ENCODE data around the gene MEIOSIN.

Gene MEIOSIN

GRCh38 chr19:45779231-45780145, 46.2 kb downstream of the MEIOSIN start:
- Histone ChIP-seq H3K27ac (no peak overlapping the region), H3K4me3 (ENCODE audit: low read depth, low read length) (no peak overlapping the region), H3K27me3 (replicated peaks) (no peaks in the 10 kb centered on the region), H3K36me3 (replicated peaks) (peaks cover 34% of the 10 kb centered on the region)
- TF ChIP-seq, protein P1, sequence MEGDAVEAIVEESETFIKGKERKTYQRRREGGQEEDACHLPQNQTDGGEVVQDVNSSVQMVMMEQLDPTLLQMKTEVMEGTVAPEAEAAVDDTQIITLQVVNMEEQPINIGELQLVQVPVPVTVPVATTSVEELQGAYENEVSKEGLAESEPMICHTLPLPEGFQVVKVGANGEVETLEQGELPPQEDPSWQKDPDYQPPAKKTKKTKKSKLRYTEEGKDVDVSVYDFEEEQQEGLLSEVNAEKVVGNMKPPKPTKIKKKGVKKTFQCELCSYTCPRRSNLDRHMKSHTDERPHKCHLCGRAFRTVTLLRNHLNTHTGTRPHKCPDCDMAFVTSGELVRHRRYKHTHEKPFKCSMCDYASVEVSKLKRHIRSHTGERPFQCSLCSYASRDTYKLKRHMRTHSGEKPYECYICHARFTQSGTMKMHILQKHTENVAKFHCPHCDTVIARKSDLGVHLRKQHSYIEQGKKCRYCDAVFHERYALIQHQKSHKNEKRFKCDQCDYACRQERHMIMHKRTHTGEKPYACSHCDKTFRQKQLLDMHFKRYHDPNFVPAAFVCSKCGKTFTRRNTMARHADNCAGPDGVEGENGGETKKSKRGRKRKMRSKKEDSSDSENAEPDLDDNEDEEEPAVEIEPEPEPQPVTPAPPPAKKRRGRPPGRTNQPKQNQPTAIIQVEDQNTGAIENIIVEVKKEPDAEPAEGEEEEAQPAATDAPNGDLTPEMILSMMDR (IDR thresholded peaks at IDR 0.05; ENCODE audit: low read depth, low read length, missing control alignments), result peak; percentile 64
- DNase-seq, result no peak
- in situ Hi-C loops (cut with HindIII; ENCODE audit: low pct_ligation_motif_present, low sequenced_read_pairs), result no loop called here

DNA sequence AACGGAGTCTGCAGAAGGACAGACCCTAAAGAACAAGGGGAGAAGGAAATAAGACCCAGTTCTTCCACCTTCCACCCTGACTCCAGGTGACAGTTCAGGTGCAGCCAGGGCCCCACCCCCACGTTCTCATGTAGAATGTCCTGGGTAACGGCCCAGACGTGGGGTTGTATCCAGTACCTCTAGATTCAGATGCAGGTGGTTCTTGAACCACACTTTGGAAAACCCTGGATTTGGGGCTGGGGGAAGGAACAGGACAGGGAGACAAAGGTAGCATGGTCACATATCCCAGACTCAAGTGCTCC, 46.9 kb downstream of the MEIOSIN start:
- in situ Hi-C loops (cut with HindIII; ENCODE audit: low pct_ligation_motif_present, low sequenced_read_pairs), result no loop called here
- Histone ChIP-seq H3K36me3 (replicated peaks) (peaks cover 37% of the 10 kb centered on the region), H3K27ac (no peak overlapping the region), H3K27me3 (replicated peaks) (no peaks in the 10 kb centered on the region), H3K4me3 (ENCODE audit: low read depth, low read length) (no peak overlapping the region)
- DNase-seq, result no peak
- TF ChIP-seq, protein P1 (IDR thresholded peaks at IDR 0.05; ENCODE audit: low read depth, low read length, missing control alignments), result no peak

DNA sequence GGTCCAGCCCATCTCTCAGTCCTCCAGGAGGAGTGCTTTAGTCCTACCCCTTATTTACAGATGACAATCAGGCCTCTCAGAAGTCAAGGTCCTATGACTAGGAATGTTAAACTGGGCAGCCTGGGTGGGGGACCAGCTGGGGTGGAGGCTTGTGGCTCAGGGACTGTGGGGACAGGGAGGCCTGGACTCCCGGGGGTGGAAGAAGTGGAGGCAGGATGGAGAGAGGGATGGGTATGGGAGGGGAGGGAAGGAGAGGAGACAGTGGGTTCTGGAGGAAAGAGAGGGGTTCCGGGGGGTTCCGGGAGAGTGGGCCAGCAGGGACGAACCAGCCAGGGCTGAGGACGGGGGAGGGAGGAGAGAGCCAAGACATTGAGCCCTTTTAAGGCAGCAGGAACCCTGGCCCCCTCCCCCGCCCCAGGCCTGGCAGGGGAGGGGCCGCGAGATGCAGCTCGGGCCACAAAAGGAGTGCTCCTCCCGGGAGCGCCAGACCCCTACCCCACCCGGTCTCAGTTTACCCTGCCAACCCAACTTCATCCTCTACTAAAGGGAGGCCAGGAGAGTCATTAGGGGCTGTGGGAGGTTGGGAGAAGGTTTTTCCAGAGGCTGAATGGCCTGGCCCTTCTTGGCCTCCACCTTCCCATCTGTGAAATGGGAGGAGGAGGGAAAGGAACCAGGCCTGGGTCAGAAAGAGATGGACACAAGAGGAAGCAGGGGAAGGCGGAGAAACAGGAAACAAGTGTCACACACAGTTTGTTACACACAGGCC, 47.4 kb downstream of the MEIOSIN start:
- Histone ChIP-seq H3K4me3 (ENCODE audit: low read depth, low read length) (no peak overlapping the region), H3K36me3 (replicated peaks) (peaks cover 43% of the 10 kb centered on the region), H3K27me3 (replicated peaks) (no peaks in the 10 kb centered on the region), H3K27ac (no peak overlapping the region)
- TF ChIP-seq, protein P1 (IDR thresholded peaks at IDR 0.05; ENCODE audit: low read depth, low read length, missing control alignments), result no peak
- no peak for DNase-seq
- in situ Hi-C loops (cut with HindIII; ENCODE audit: low pct_ligation_motif_present, low sequenced_read_pairs), result no loop called here

DNA sequence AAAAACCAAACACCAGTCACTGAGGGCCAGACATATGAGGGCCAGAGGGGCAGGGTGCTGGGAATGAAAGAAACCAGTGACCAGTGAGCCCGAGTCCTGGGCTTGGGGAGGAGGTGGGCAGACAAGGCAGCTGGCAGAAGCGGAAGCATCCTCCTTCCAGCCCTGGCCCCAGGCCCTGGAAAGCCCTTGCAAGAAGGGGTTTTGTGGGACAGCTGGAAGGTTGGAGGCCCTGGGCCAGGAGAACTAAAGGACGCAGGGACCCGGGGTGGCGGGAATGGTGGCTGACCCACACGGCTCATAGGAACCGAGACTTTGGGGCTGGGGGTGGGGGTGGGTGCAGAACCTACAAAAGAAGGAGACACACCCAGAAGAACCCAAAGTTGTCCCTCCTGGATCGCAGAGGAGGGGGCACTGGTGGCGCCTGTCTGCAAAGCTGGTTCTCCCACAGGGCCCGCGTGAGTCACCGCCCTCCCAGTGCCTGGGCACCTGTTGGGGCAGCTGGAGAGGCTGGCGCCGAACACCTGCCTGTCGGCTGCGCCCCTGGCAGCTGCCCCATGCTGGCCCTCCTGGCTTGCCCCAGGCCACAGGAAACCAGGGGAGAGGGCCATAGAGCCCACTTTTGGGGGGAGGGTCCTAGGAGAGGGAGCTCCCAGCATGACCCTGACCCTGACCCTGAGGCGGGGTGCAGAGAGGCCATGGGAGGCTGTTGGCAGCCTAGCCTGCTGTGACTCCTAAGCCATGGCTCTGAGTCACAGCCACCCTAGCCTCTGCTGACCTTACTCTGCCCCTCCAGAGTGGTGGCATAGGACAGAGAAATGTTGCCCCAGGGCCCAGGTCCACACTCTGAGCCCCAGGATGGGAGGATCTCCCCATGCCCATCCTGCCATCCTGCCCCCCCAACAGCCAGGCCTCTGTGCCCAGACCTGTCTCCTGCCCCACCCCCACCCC, 48.2 kb downstream of the MEIOSIN start:
- Histone ChIP-seq H3K4me3 (ENCODE audit: low read depth, low read length) (peak overlapping the region; percentile 37), H3K27me3 (replicated peaks) (no peaks in the 10 kb centered on the region), H3K27ac (no peak overlapping the region), H3K36me3 (replicated peaks) (peaks cover 50% of the 10 kb centered on the region)
- in situ Hi-C loops (cut with HindIII; ENCODE audit: low pct_ligation_motif_present, low sequenced_read_pairs), result no loop called here
- TF ChIP-seq, protein P1 (IDR thresholded peaks at IDR 0.05; ENCODE audit: low read depth, low read length, missing control alignments), result no peak
- DNase-seq, result no peak

DNA sequence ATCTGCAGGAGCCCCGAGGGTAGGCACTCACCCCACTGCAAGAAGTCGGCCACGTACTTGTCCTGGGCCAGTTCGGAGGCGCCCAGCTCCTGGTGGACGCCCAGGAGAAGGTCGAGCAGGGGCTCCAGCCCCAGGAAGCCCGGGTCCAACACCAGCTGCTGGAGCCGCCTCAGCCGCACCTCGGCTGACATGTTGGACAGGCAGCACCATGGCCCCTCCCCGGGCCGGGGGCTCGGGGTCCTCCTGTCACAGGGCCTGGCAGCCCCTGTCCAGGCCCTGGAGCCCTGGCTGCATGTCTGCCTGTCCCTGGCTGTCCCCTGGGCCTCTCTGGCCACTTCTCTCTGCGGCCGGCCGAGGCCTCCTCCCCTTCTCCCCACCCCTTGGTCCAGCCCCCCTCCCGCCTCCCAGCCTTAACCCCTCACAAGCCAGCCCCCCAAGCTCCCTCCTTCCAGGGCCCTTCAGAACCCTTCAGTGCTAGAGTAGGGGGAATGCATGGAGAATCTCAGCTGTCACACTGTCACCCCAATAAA, 49.0 kb downstream of the MEIOSIN start, which contains the start of gene DMPK:
DMPK (minus strand) TSS at position 329 of the 530 bp plus-strand sequence; CDS start at position 191, 138 bp downstream.
- Histone ChIP-seq H3K36me3 (replicated peaks) (peaks cover 50% of the 10 kb centered on the region), H3K4me3 (ENCODE audit: low read depth, low read length) (peak within 1 kb of the TSS; percentile 37)

More for the DNA sequence above, 49.0 kb downstream of the MEIOSIN start, which contains the start of gene DMPK:
- in situ Hi-C loops (cut with HindIII; ENCODE audit: low pct_ligation_motif_present, low sequenced_read_pairs), result no loop called here
- DNase-seq, result no peak
- TF ChIP-seq, protein P1 (IDR thresholded peaks at IDR 0.05; ENCODE audit: low read depth, low read length, missing control alignments), result no peak
- peak within 1 kb of the TSS; percentile 35 for H3K27ac ChIP-seq
- H3K27me3 ChIP-seq (replicated peaks), result no peaks in the 10 kb centered on the region
